HG02642 (cell line): ENCODE results near the gene NRGN.

Experiments
- ATAC-seq: cut with Tn5 transposase; IDR thresholded peaks from one replicate; pipeline ENCODE4 v1.9.1; 2021; ENCODE audit warnings: mild to moderate bottlenecking; ENCODE audit not compliant: unreplicated experiment, poor library complexity

The NRGN gene

DNA sequence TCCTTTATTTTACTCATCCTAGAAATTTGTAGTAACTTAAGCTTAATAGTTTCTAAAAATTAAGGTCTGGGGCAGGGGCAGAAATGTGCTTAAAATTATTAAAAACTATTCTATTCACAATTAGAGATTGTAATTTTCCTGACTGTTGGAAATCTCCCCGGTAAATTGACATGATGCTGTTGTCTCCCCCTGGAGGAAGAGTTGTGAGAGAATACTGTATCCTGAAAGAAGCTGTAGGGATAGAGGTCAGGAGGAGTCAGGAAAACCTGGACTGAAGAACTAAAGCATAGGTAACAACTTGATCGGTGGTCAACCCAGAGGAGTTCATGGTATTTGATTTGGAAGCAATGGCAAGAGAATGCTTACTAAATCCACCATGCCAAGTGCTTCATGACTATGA lies 38.5 kb downstream of the NRGN start:
- ATAC-seq: no peak

DNA sequence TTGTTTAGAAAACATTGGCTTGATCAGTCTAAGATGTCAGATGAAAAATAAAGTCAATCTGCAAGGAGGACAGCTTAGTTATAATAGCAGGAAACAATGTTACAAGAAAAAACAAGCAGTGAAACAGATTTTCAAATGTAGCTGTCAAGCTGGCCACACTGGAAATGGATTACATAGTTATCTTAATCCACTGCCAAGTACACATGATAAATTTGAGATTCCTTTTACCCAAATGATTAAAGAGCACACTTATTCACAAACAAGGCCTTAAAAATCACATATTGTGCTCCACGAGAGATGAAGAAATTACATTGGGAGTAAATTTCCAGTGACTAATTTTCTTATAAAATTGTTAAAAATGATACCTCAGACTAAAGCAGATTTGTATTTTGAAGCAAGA lies 39.8 kb downstream of the NRGN start:
- no peak for ATAC-seq

DNA sequence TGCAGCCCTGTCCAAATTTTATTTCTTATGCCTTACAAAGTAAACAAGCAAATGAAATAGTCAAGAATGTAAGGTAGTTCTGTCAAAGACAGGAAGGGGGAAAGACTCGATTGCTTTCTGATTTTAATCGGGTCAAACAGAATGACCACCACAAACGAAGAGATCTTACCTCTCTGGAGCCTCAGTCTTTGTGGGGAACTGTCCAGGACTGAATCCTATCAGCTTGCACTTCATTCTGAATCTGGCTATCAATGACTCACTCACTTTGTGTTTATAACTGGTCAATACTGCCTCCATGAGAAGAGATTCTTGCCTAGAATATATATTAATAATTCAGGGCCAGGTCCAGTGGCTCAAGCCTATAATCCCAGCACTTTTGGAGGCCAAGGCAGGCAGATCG lies 43.3 kb downstream of the NRGN start:
- no peak for ATAC-seq

GRCh38 chr11:124784051-124784450 lies 44.3 kb downstream of the NRGN start:
- no peak for ATAC-seq

GRCh38 chr11:124788521-124788920 lies 48.8 kb downstream of the NRGN start:
- no peak for ATAC-seq

DNA sequence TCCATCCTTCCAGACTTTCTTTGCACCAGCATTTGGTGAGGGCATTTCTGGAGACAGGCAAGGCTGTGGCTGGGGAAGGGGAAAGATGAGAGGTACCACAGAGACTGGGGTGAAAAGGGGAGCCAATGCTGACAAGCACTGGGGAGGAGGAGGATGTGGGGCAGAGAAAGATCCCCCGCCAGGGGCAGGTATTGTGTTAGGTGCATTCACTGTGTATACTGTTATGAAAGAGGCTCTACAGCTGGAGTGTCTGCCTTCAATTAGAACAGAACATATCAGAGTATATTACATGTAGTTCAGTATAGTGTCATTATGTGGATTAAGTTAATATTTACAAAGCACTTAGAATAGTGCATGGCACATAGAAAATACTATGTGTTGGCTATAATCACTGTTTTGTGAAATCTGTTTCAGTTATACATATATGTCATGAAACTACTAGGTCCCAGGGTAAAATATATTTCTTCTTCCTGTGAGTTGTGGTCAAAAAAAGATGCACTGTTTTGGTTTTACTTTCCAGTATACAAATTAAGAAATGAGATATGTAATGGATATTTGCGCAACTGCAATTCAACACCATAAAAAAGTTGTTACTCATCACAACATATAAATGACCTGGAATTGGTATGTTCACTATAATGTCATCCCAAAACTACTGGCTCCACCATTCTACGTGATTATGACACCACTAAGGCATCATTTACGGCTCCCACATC lies 52.0 kb downstream of the NRGN start:
- peak; percentile 66 for ATAC-seq

DNA sequence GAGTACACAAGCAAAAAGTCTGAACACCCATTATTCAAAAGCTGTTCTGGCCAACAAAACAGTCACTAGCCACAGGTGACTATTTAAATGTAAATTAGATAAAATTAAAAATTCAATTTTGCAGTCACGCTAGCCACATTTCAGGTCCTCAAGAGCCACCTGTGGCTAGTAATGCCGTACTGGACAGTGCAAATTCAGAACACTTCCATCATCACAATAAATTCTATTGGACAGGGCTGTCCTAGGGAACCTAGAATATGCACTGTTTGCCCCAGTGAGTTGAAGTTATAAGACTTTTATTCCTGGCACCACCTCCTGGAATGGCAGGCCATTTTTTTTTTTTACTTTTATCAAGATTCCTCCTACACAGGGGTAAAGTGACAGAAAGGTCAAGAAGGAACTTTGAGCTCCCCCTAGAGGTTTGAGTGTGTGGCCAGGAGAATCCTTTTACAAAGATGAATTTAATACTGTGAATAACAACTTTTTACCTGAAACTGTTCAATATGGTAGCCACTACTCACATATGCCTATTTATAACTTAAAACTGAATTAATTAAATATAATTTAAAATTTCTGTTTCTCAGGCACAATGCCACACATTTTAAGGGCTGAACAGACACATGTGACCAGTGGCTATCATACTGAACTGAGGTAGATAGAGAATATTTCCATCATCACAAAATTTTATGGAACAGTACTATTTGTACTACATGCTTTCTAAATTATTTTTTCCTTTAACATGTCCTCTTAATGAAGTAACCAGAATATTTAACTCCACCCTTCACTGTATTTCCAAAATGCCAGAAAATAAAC lies 53.9 kb downstream of the NRGN start:
- no peak for ATAC-seq

- no peak for ATAC-seq
Measured at GRCh38 chr11:124796312-124796711, 56.6 kb downstream of the NRGN start.
